ENCODE data around the gene COL15A1.

COL15A1 gene

DNA sequence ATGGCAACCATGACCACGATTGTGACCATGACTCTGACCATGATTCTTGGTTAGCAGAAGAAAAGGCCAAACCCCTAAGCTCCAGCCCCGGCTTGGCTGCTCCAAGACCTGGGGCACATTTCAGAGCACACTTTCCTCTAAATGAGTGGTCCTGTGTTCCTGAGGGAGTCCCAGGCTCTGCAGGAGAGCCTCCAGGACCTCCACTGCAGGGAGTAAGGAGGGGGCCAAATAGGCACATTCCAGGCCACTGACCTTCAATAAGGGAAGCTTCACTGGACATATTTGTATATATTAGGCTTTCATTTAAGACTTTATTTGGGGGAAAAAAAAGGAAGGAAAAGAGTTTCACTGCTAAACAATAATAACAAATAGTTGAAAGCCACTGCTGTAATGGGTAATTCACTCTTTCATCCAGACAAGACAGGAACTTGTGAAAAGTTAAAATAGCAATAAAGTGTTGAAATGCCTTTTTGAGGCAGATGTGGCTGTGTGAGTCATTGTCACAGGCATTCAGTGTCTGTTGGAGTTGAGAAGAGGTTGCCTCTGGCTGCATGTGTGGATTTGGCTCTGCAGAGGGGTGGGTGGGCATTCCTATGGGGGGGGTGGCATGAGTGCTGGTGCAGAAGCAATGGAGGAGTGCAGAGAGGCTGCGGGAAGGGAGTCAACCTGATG, 97.3 kb downstream of the COL15A1 start:
- peak; percentile 79 for DNase-seq

- DNase-seq, result no peak
Observed at GRCh38 chr9:99041618-99042017, 97.9 kb downstream of the COL15A1 start.

- DNase-seq, result no peak
Observed at GRCh38 chr9:99042620-99043019, 98.9 kb downstream of the COL15A1 start.

- no peak for DNase-seq
Observed at GRCh38 chr9:99044827-99045226, 101.1 kb downstream of the COL15A1 start.

DNA sequence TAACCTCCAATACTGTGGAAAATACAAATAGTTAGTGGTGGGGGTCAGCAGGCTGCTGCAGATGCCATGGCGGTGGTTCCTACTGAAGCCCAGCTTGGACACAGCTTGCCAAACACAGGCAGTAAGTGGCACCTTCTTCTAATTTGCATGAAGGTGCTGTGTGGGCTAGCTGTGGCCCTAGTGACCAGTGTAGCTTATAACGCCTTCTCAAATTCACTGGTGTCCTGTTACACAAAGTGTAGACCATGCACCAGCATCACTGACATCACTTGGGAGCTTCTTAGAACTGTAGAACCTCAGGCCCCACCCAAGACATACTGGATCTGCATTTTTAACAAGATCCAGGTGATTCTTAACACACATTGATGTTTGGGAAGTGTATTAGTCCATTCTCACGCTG, 102.4 kb downstream of the COL15A1 start:
- DNase-seq, result no peak

DNA sequence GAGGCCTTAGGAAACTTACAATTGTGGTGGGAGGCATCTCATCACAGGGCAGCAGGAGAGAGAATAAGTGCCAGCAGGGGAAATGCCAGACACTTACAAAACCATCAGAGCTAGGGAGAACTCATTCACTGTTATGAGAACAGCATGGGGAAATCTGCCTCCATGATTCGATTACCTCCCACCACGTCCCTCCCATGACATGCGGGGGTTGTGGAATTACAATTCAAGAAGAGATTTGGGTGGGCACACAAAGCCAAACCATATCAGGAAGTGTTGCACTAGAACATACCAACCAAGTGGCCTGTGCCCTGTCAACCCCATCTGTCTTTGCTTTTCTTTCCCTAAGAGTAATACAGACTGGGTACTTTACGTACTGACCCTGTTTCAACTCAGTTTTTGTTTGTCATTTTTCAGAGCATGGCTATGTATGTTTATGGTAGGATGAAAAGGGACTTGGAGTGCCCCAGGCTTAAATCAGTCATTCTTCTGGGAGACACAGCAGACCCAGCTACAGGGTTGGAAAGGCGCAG, 102.9 kb downstream of the COL15A1 start:
- no peak for DNase-seq

DNA sequence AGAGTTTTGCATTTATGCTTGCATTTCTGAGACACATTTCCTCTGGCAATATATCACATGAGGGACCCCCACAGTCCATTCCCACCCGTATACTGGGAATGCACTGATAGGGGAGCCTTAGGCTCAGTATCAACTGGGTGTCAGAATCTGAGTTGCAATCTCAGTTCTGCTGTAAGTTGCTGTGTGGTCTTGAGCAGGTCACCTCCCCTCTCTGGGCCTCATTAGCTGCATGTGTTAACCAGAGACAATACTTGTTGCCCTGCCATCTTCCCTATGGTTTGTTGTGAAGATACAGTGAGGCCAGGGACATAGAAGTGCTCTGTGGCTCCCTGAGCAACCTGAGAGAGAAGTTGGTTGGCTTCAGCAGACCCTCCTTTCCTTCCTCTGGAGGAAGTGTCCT, 105.5 kb downstream of the COL15A1 start:
- DNase-seq, result no peak

GRCh38 chr9:99049641-99050040, 105.9 kb downstream of the COL15A1 start:
- DNase-seq, result no peak

GRCh38 chr9:99050292-99050911, 106.7 kb downstream of the COL15A1 start:
- DNase-seq, result no peak

DNA sequence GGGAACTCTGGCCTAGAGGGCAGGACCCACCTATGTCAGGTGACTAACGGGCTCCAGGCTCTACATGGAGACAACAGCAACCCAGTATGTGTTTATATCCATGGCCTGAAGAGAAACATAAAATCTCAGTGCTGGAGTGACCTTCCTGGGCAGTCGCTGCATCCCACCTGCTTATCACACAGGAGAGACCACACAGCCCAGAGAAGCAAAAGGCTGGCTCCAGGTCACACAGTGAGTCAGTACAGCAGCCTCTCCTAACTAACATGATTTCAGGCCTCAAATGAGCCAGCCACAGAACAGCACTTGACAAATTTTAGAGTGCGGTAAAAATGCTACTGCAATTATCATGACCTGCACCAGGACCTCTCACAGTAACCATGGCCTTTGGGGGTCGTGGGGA, 107.2 kb downstream of the COL15A1 start:
- no peak for DNase-seq

DNA sequence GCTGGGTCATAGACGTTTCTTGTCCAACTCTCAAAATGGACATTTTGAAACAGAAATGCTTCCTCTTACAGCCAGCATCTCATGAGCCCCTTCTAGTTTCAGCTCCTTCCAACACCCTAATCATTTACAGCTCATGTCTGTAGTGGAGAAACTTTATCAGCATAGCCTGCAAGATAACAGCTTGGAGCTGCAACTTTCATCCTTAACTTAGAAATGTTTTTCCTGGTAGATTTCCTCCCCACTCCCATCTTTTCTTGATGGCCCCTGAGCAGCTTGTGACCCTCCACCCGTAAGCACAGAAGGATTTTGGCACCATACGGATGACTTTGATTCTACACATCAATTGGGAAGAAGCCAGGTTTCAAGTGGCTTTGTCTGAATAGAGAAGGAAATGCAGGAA, 107.7 kb downstream of the COL15A1 start:
- DNase-seq, result no peak

DNA sequence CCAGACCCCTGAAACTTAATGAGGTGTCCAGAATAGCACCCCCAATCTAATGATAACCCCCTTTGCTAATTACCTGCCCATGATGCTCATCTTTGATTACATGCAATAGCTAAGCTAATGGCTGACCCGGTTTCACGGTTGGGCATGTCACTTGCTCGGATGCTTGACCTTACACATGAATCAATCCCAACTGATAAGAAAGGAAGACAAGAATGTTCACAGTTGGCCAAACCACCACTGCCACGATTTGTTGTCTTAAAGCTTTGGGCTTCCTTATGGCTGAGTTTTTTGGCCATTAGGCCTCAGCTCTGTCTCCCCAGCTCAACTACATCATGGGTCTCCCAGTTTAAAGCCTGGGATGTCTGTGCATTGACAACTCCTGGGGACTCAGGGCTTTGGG, 108.1 kb downstream of the COL15A1 start:
- DNase-seq, result no peak

DNA sequence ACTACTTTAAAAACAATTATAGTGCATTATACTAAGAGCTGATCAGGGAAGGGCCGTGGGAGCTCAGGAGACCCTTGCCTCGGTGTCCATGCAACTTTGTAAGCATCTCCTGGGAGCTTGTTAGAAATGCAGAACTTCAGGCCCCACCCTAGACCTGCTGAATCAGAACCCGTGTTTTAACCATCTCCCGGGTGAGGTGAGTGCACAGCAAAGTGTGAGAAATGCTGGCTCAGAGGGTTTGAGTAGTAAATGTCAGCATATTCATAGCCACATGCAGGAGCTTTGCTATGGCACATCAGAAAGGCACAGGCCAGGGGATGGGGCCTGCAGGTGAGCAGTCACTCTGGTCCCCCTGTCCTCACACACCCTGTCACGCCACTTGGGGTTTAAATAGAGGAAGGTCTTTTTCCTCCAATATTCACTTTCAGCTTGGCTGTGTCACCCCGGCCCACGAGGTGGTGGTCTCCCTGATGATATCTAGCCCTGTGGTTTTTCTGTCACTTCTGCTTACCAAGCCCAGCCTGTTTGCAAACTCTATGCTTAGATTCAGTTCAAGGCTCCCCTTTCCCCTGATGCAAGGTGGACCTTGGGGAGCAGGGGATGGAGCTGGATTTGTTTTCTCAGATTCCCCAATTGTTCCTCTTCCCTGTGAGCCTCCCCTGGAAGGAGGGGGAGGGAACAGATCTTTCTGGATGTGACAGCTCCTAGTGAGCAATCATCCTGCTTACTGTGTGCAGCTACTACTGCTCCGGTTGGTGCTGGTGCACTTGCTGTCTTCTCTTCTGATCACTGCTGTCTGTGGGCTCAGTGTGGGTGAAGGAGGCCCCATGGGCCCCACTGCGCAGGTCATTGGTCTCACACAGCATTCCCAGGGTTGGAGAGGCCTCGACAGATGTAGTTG, 109.4 kb downstream of the COL15A1 start:
- DNase-seq, result no peak

- no peak for DNase-seq
Observed at GRCh38 chr9:99054581-99054980, 110.9 kb downstream of the COL15A1 start.

GRCh38 chr9:99055384-99055783, 111.7 kb downstream of the COL15A1 start:
- no peak for DNase-seq

GRCh38 chr9:99056186-99056585, 112.5 kb downstream of the COL15A1 start:
- DNase-seq, result no peak

DNA sequence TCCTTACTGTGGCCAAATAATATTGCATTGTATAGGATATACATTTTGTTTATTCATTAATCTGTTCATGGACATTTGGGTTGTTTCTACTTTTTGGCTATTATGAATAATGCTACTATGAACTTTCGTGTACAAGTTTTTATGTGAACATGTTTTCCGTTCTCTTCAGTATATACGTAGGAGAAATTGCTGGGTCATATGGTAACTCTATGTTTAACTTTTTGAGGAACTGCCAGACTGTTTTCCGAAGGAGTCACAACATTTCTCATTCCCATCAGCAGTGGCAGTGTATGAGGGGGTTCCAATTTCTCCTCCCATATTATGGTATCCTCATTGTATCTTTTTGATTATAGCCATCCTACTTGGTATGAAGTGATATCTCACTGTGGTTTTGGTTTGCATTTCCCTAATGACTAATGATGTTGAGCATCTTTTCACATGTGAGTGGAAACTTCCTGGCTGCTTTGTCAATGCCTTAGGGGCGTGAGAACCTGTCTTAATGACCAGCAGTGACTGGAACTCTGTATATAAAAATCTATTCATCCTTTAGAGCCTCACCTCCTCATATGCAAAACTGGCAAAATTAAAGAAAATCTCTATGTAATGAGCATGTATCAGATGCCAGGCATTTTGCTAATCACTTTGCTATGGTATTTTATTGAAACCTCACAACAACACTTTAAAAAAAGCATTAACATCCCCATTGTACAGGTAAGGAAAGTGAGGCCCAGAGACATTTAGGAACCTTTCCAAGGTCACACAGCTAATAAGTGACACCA, 113.4 kb downstream of the COL15A1 start:
- DNase-seq, result no peak

- DNase-seq, result peak; percentile 60
Observed at GRCh38 chr9:99057665-99058625, 114.2 kb downstream of the COL15A1 start.

DNA sequence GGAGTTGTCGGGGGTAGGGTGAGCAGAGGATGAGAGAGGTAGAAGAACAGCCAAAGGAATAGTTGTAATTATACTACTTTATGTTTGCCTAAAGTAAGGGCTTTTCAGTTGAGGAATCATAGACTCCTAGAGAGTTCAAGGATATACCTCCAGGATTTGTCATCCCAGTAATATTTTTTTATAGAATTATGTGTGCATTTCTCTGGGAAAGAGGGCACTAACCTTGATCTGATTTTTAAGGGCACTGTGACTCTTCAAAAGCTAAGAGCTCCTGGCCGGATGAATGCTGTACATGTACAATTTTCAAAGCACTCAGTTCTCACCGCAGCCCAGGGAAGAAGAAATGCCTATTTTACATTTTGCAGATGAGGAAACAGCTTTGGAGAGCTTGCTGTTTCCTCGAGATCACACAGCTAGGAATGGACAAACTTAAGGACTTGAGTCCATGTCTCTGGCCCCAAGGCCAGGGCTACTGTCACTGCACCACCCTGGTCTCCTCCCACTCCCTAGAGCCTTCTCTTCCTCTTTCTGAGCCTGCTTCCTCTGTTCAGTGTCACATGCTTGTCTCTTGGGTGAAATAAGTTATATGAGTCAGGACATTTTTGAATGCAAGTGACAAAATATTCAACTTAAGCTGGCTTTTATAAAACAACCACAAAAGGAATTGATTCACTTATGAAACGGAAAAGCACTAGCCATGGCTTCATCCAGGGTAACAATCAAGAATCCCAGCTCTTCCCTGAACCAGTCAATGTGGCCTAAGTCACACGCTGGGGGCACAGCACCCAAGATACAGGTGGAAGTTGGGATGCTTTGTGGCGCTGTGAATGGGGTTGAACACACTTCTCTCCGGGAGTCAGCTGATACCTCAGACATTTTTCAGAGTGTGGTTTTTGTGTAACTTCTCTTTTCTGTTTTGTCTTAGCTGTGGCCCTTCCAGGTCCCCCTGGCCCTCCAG, 115.5 kb downstream of the COL15A1 start:
- DNase-seq, result peak; percentile 58

GRCh38 chr9:99060621-99061020, 116.9 kb downstream of the COL15A1 start:
- no peak for DNase-seq

Measured in SIG-M5 (cell line).